ENCODE data around the gene C17orf107. TPM values are rescaled to one million over a fixed set of nuclear protein-coding genes. Genes with fewer than 3 reads are reported as not detected.

C17orf107 gene
- total RNA-seq, 1 experiment from 2014 or later, result 1.7 TPM

DNA sequence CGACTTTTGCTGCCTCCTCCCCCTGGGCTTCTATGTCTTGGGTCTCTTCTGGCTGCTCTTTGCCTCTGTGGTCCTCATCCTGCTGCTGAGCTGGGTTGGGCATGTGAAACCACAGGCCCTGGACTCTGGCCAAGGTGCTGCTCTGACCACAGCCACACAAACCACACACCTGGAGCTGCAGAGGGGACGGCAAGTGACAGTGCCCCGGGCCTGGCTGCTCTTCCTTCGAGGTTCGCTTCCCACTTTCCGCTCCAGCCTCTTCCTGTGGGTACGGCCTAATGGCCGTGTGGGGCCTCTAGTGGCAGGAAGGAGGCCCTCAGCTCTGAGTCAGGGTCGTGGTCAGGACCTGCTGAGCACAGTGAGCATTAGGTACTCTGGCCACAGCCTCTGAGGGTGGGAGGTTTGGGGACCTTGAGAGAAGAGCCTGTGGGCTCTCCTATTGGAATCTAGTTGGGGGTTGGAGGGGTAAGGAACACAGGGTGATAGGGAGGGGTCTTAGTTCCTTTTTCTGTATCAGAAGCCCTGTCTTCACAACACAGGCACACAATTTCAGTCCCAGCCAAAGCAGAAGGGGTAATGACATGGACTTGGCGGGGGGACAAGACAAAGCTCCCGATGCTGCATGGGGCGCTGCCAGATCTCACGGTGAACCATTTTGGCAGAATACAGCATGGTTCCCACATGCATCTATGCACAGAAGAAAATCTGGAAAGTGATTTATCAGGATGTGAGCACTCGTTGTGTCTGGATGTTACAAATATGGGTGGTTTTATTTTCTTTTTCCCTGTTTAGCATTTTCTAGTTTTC, 35.0 kb downstream of the C17orf107 start:
- DNase-seq (ENCODE audit: low read depth, low spot score) (no peak), ATAC-seq (peak; percentile 79)
- Histone ChIP-seq H3K9ac (ENCODE audit: low read length) (0 out of 2 replicates have a peak overlapping the region, but pooled peaks have one; percentile 17), H3K9me3 (ENCODE audit: control insufficient read depth in 1 of 2, insufficient read depth in 1 of 2, low read depth in 1 of 2, low read length in 2 of 2) (no peaks in the 10 kb centered on the region), H3K9me2 (ENCODE audit: insufficient read depth) (no peaks in the 10 kb centered on the region), H3K27me3 (ENCODE audit: insufficient read depth, low read length) (no peaks in the 10 kb centered on the region), H4K20me1 (ENCODE audit: insufficient read depth) (no peaks in the 10 kb centered on the region), H3K27ac (ENCODE audit: low read depth, low read length) (no peak overlapping the region), H3K4me1 (ENCODE audit: control insufficient read depth in 1 of 2, insufficient read depth in 2 of 2, low read length in 2 of 2) (peaks cover 9 to 22% of the 10 kb centered on the region in 2 experiments), H2AFZ (ENCODE audit: low read depth, low read length, poor library complexity, severe bottlenecking) (no peak overlapping the region), H3K4me2 (ENCODE audit: low read length) (peak overlapping the region; percentile 56), H3K36me3 (ENCODE audit: control insufficient read depth in 1 of 2, insufficient read depth in 2 of 2, low read length in 2 of 2) (peaks cover 0 to 17% of the 10 kb centered on the region in 2 experiments; a peak in 1 of 4 replicates), H3K4me3 (replicated peaks in 1 of 2; ENCODE audit: low read depth in 1 of 2, low read length in 2 of 2) (no peak overlapping the region), H3K79me2 (ENCODE audit: insufficient read depth, low read length) (peaks cover 18% of the 10 kb centered on the region)
- RAD21 ChIA-PET (ENCODE audit: low non-redundant PET in 1 of 2, low total read pairs in 2 of 2, uncharacterized antibody in 2 of 2, unreplicated experiment in 2 of 2), result no interaction called here
- TF ChIP-seq, protein P1, sequence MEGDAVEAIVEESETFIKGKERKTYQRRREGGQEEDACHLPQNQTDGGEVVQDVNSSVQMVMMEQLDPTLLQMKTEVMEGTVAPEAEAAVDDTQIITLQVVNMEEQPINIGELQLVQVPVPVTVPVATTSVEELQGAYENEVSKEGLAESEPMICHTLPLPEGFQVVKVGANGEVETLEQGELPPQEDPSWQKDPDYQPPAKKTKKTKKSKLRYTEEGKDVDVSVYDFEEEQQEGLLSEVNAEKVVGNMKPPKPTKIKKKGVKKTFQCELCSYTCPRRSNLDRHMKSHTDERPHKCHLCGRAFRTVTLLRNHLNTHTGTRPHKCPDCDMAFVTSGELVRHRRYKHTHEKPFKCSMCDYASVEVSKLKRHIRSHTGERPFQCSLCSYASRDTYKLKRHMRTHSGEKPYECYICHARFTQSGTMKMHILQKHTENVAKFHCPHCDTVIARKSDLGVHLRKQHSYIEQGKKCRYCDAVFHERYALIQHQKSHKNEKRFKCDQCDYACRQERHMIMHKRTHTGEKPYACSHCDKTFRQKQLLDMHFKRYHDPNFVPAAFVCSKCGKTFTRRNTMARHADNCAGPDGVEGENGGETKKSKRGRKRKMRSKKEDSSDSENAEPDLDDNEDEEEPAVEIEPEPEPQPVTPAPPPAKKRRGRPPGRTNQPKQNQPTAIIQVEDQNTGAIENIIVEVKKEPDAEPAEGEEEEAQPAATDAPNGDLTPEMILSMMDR (IDR thresholded peaks at IDR 0.05 in 2 of 3, conservative IDR thresholded peaks at IDR 0.05 in 1 of 3; ENCODE audit: borderline replicate concordance in 1 of 3, insufficient read depth in 1 of 3, low read depth in 2 of 3, low read length in 2 of 3), result peak in 2 of 3 experiments; percentile 34 to 41; a peak in 3 of 6 replicates
- TF ChIP-seq SP1 (IDR thresholded peaks at IDR 0.05; ENCODE audit: low read depth), result no peak
- POLR2A ChIA-PET, result interaction anchor here (0.7 kb wide), 1 partner anchor 1723 kb away, joined by 3 read pairs; no protein-coding TSS in a partner anchor
- CTCF ChIA-PET, result interaction anchor here (0.7 kb wide), 1 partner anchor 25 kb away, joined by 3 read pairs; no protein-coding TSS in a partner anchor
- no TSS peak for BruUV-seq (replicated peaks)
- intact Hi-C loops (cut with micrococcal nuclease), result loop anchor here (2.0 kb wide), 1 partner anchor 14 kb away; no protein-coding TSS in a partner anchor

GRCh38 chr17:4935650-4936049, 36.3 kb downstream of the C17orf107 start:
- DNase-seq (ENCODE audit: low read depth, low spot score) (no peak), ATAC-seq (no peak)
- POLR2A ChIA-PET, result no interaction called here
- no peaks in the 10 kb centered on the region for H3K9me2 ChIP-seq (ENCODE audit: insufficient read depth)
- TF ChIP-seq ELF1 (IDR thresholded peaks at IDR 0.05; ENCODE audit: borderline replicate concordance, low read depth) (no peak), CEBPB (IDR thresholded peaks at IDR 0.05; ENCODE audit: low read depth) (no peak), FOSL1 (IDR thresholded peaks at IDR 0.05; ENCODE audit: low read depth) (no peak), POLR2A (IDR thresholded peaks at IDR 0.05; ENCODE audit: borderline replicate concordance, extremely low read depth, insufficient read depth, insufficient read length) (no peak), ZNF274 (IDR thresholded peaks at IDR 0.05; ENCODE audit: low read depth, low read length) (no peak), YY1 (IDR thresholded peaks at IDR 0.05; ENCODE audit: extremely low read depth, insufficient replicate concordance, low read depth, low read length) (no peak), ZBTB33 (IDR thresholded peaks at IDR 0.05; ENCODE audit: extremely low read depth, insufficient replicate concordance, low read length) (no peak)
- H3K9ac ChIP-seq (ENCODE audit: low read length), result no peak overlapping the region
- no TSS peak for BruUV-seq (replicated peaks)
- intact Hi-C loops (cut with micrococcal nuclease), result loop anchor here (2.0 kb wide), 1 partner anchor 15 kb away; no protein-coding TSS in a partner anchor
- no peaks in the 10 kb centered on the region for H3K27me3 ChIP-seq (ENCODE audit: insufficient read depth, low read length)
- H3K4me2 ChIP-seq (ENCODE audit: low read length), result no peak overlapping the region
- H3K27ac ChIP-seq (ENCODE audit: low read depth, low read length), result no peak overlapping the region
- no peaks in the 10 kb centered on the region for H4K20me1 ChIP-seq (ENCODE audit: insufficient read depth)
- H2AFZ ChIP-seq (ENCODE audit: low read depth, low read length, poor library complexity, severe bottlenecking), result no peak overlapping the region
- peaks cover 0 to 17% of the 10 kb centered on the region in 2 experiments; a peak in 1 of 4 replicates for H3K36me3 ChIP-seq (ENCODE audit: control insufficient read depth in 1 of 2, insufficient read depth in 2 of 2, low read length in 2 of 2)
- no peaks in the 10 kb centered on the region for H3K9me3 ChIP-seq (ENCODE audit: control insufficient read depth in 1 of 2, insufficient read depth in 1 of 2, low read depth in 1 of 2, low read length in 2 of 2)
- RAD21 ChIA-PET (ENCODE audit: low non-redundant PET in 1 of 2, low total read pairs in 2 of 2, uncharacterized antibody in 2 of 2, unreplicated experiment in 2 of 2), result no interaction called here
- H3K4me1 ChIP-seq (ENCODE audit: control insufficient read depth in 1 of 2, insufficient read depth in 2 of 2, low read length in 2 of 2), result peaks cover 9 to 22% of the 10 kb centered on the region in 2 experiments
- CTCF ChIA-PET, result no interaction called here
- H3K79me2 ChIP-seq (ENCODE audit: insufficient read depth, low read length), result peaks cover 22% of the 10 kb centered on the region
- no peak overlapping the region for H3K4me3 ChIP-seq (replicated peaks in 1 of 2; ENCODE audit: low read depth in 1 of 2, low read length in 2 of 2)
